H1 (cell line): ENCODE measurements around the gene IGF2BP3. TPM values are rescaled to one million over a fixed set of nuclear protein-coding genes. Genes with fewer than 3 reads are reported as not detected.

Experiments used
- CTCF ChIA-PET: fragments of 300-600 bp; sonication (Branson Sonifier 250); formaldehyde crosslinking; loops from one replicate; lab custom pipeline; 2021; ENCODE audit not compliant: partially characterized antibody; lab: Charles Lee
- POLR2A ChIA-PET: fragments of 300-600 bp; sonication (Branson Sonifier 250); formaldehyde crosslinking; loops from one replicate; lab custom pipeline; 2021; ENCODE audit warnings: inconsistent platforms; ENCODE audit not compliant: partially characterized antibody; lab: Charles Lee
- DNase-seq, 2 experiments: peaks; one replicate each; pipeline versions ENCODE4 v3.0.0 to v3.0.0-alpha.2; 2010 to 2022; ENCODE audit warnings: low spot score in 2 of 2, low read depth in 1 of 2, mixed read lengths in 1 of 2
- FAIRE-seq: peaks from 2 replicates; lab custom pipeline; 2011; peaks lifted over from hg19 to GRCh38; lab: Jason Lieb, UNC
- H2AFZ ChIP-seq: 2 replicates; pipeline ENCODE4 v1.8.1; 2012; ENCODE audit warnings: low read length, inconsistent platforms
- H2AK5ac ChIP-seq: 2 replicates; pipeline ENCODE4 v1.6.1; 2013; ENCODE audit warnings: low read depth, low read length
- H2BK120ac ChIP-seq: replicated peaks from 2 replicates; pipeline ENCODE3; 2013; ENCODE audit warnings: low read depth, low read length, inconsistent platforms
- H2BK12ac ChIP-seq: 2 replicates; pipeline ENCODE4 v1.6.1; 2013; ENCODE audit warnings: low read depth, low read length
- H2BK15ac ChIP-seq: 2 replicates; pipeline ENCODE4 v1.6.1; 2013; ENCODE audit warnings: low read length
- H2BK20ac ChIP-seq: 2 replicates; pipeline ENCODE4 v1.6.1; 2013; ENCODE audit warnings: low read length
- H2BK5ac ChIP-seq: 2 replicates; pipeline ENCODE4 v1.6.1; 2013; ENCODE audit warnings: low read depth, low read length
- H3K14ac ChIP-seq: 2 replicates; pipeline ENCODE4 v1.6.1; 2013; ENCODE audit warnings: inconsistent platforms; ENCODE audit not compliant: insufficient read length
- H3K18ac ChIP-seq: 2 replicates; pipeline ENCODE4 v1.6.1; 2013; ENCODE audit warnings: low read length; ENCODE audit errors: extremely low read depth
- H3K23ac ChIP-seq: 2 replicates; pipeline ENCODE4 v1.6.1; 2013; ENCODE audit warnings: inconsistent platforms; ENCODE audit not compliant: insufficient read length
- H3K23me2 ChIP-seq: 2 replicates; pipeline ENCODE4 v1.6.1; 2013; ENCODE audit warnings: low read depth, low read length
- H3K27ac ChIP-seq: 2 replicates; pipeline ENCODE4 v1.6.1; 2011; ENCODE audit warnings: low read depth, low read length, inconsistent platforms
- H3K27me3 ChIP-seq, 4 experiments: replicated peaks in 1 of 4; 1 replicate in 1 of 4; 2 replicates in 3 of 4; pipeline versions ENCODE4 v1.6.1 to v1.8.1; 2011 to 2013; ENCODE audit warnings: low read length in 3 of 4, mild to moderate bottlenecking in 3 of 4, inconsistent platforms in 2 of 4, mixed read lengths in 2 of 4, moderate library complexity in 1 of 4; ENCODE audit not compliant: control insufficient read depth in 3 of 4, insufficient read depth in 3 of 4; ENCODE audit errors: extremely low read depth in 1 of 4
- H3K36me3 ChIP-seq, 4 experiments: 2 replicates each; pipeline versions ENCODE4 v1.6.1 to v1.8.1; 2011 to 2013; ENCODE audit warnings: mild to moderate bottlenecking in 4 of 4, low read length in 3 of 4, moderate library complexity in 2 of 4, control low read depth in 1 of 4, inconsistent platforms in 1 of 4; ENCODE audit not compliant: insufficient read depth in 4 of 4, control insufficient read depth in 2 of 4
- H3K4ac ChIP-seq: replicated peaks from 2 replicates; pipeline ENCODE3; 2013; ENCODE audit warnings: low read length, low read depth, mixed read lengths, inconsistent platforms; ENCODE audit not compliant: insufficient read length
- H3K4me1 ChIP-seq, 4 experiments: replicated peaks in 1 of 4; 1 replicate in 1 of 4; 2 replicates in 3 of 4; pipeline versions ENCODE4 v1.6.1 to v1.8.1; 2011 to 2013; ENCODE audit warnings: low read length in 3 of 4, inconsistent platforms in 2 of 4, mixed read lengths in 1 of 4; ENCODE audit not compliant: insufficient read depth in 4 of 4, control insufficient read depth in 3 of 4
- H3K4me2 ChIP-seq, 2 experiments: 2 replicates each; pipeline versions ENCODE4 v1.6.1 to v1.8.1; 2011 to 2013; ENCODE audit warnings: low read depth in 2 of 2, low read length in 2 of 2, control low read depth in 1 of 2, inconsistent platforms in 1 of 2, mild to moderate bottlenecking in 1 of 2; ENCODE audit not compliant: insufficient read depth in 1 of 2
- H3K4me3 ChIP-seq, 4 experiments: fragments of 200-600, 300-600 bp in 1 of 4; sonication (generic), shearing (Covaris generic), sonication (Bioruptor Twin) in 1 of 4; 2 replicates each; pipeline versions ENCODE4 v1.5.1 to v1.8.1; 2011 to 2016; ENCODE audit warnings: low read length in 4 of 4, low read depth in 3 of 4, control low read depth in 2 of 4, inconsistent platforms in 2 of 4, mild to moderate bottlenecking in 2 of 4, mixed read lengths in 1 of 4, moderate library complexity in 1 of 4; ENCODE audit not compliant: insufficient read depth in 2 of 4; ENCODE audit errors: extremely low read depth in 1 of 4
- H3K56ac ChIP-seq: replicated peaks from 2 replicates; pipeline ENCODE3; 2013; ENCODE audit warnings: low read depth, mild to moderate bottlenecking, mixed read lengths, low read length, inconsistent platforms; ENCODE audit not compliant: insufficient read length
- H3K79me1 ChIP-seq: 2 replicates; pipeline ENCODE4 v1.6.1; 2013; ENCODE audit warnings: low read depth, low read length, control low read depth
- H3K79me2 ChIP-seq, 2 experiments: 2 replicates each; pipeline versions ENCODE4 v1.6.1 to v1.8.1; 2012 to 2013; ENCODE audit warnings: low read length in 2 of 2, mild to moderate bottlenecking in 2 of 2, inconsistent platforms in 1 of 2; ENCODE audit not compliant: insufficient read depth in 2 of 2, control insufficient read depth in 1 of 2
- H3K9ac ChIP-seq, 4 experiments: replicated peaks in 1 of 4; 1 replicate in 1 of 4; 2 replicates in 3 of 4; pipeline versions ENCODE4 v1.6.1 to v1.8.1; 2011 to 2013; ENCODE audit warnings: low read depth in 3 of 4, low read length in 3 of 4, control low read depth in 2 of 4, mild to moderate bottlenecking in 2 of 4, moderate library complexity in 2 of 4, inconsistent platforms in 1 of 4; ENCODE audit errors: extremely low read depth in 1 of 4
- H3K9me3 ChIP-seq, 2 experiments: 2 replicates each; pipeline versions ENCODE4 v1.6.1 to v1.8.1; 2012 to 2013; ENCODE audit warnings: mild to moderate bottlenecking in 2 of 2, moderate library complexity in 2 of 2, control low read depth in 1 of 2, inconsistent platforms in 1 of 2, low read depth in 1 of 2, low read length in 1 of 2, mixed read lengths in 1 of 2; ENCODE audit not compliant: insufficient read depth in 2 of 2
- H4K20me1 ChIP-seq, 2 experiments: replicated peaks in 1 of 2; 2 replicates each; pipeline versions ENCODE3 to v1.8.1; 2011 to 2013; ENCODE audit warnings: inconsistent platforms in 2 of 2, low read length in 2 of 2, mild to moderate bottlenecking in 1 of 2; ENCODE audit not compliant: insufficient read depth in 2 of 2, control insufficient read depth in 1 of 2
- H4K5ac ChIP-seq: 2 replicates; pipeline ENCODE4 v1.6.1; 2013; ENCODE audit warnings: low read length, low read depth, mixed read lengths, inconsistent platforms; ENCODE audit not compliant: insufficient read length
- H4K8ac ChIP-seq: 2 replicates; pipeline ENCODE4 v1.8.0; 2013; ENCODE audit warnings: mild to moderate bottlenecking, moderate library complexity, low read length, inconsistent platforms; ENCODE audit not compliant: insufficient read depth; ENCODE audit errors: extremely low read depth
- H4K91ac ChIP-seq: replicated peaks from 2 replicates; pipeline ENCODE3; 2013; ENCODE audit warnings: low read length, mixed read lengths, inconsistent platforms; ENCODE audit not compliant: insufficient read length
- BRCA1 ChIP-seq: IDR thresholded peaks from 2 replicates; pipeline ENCODE4 v1.6.1; 2012; ENCODE audit warnings: low read depth, low read length, improper control_type of control experiment
- CBX5 ChIP-seq: fragments of 300-800, 300-1000 bp; sonication (generic); IDR thresholded peaks from 2 replicates; pipeline ENCODE4 v1.7.1; 2016; ENCODE audit warnings: antibody characterized with exemption, low read length, low read depth
- EGR1 ChIP-seq: IDR thresholded peaks from 2 replicates; pipeline ENCODE4 v1.6.1; 2011; ENCODE audit warnings: low read depth, low read length, borderline replicate concordance
- HDAC6 ChIP-seq: IDR thresholded peaks from one replicate; pipeline ENCODE4 v1.7.1; 2012; ENCODE audit warnings: low read depth, mild to moderate bottlenecking, inconsistent platforms, low read length, moderate library complexity
- KDM5A ChIP-seq: fragments of 200-600 bp; IDR thresholded peaks from 2 replicates; pipeline ENCODE4 v1.7.1; 2012; ENCODE audit warnings: mild to moderate bottlenecking, low read length, inconsistent platforms, mixed read lengths
- NANOG ChIP-seq: IDR thresholded peaks from 2 replicates; pipeline ENCODE4 v1.6.1; 2011; ENCODE audit warnings: low read length, low read depth, mild to moderate bottlenecking, inconsistent platforms; ENCODE audit not compliant: insufficient read depth, poor library complexity, severe bottlenecking
- POU5F1 ChIP-seq: IDR thresholded peaks from 2 replicates; pipeline ENCODE4 v1.6.1; 2011; ENCODE audit warnings: low read depth, mild to moderate bottlenecking, low read length, moderate library complexity
- RXRA ChIP-seq: IDR thresholded peaks from 2 replicates; pipeline ENCODE4 v1.6.1; 2011; ENCODE audit warnings: low read depth, mild to moderate bottlenecking, low read length, moderate library complexity; ENCODE audit not compliant: insufficient read depth
- SIN3A ChIP-seq, 2 experiments: IDR thresholded peaks in 1 of 2; conservative IDR thresholded peaks in 1 of 2; 2 replicates each; pipeline ENCODE4 v1.6.1; 2011 to 2012; ENCODE audit warnings: low read length in 2 of 2, improper control_type of control experiment in 1 of 2, low read depth in 1 of 2, mild to moderate bottlenecking in 1 of 2
- SIRT6 ChIP-seq: IDR thresholded peaks from one replicate; pipeline ENCODE4 v1.7.1; 2012; ENCODE audit warnings: low read length, inconsistent platforms
- SP2 ChIP-seq: IDR thresholded peaks from 2 replicates; pipeline ENCODE4 v1.6.1; 2012; ENCODE audit warnings: mild to moderate bottlenecking, low read length, inconsistent platforms
- SRF ChIP-seq: IDR thresholded peaks from 2 replicates; pipeline ENCODE4 v1.6.1; 2011; ENCODE audit warnings: mild to moderate bottlenecking, low read depth, low read length, moderate library complexity
- SUZ12 ChIP-seq: fragments of 200-600 bp; sonication (generic); IDR thresholded peaks from 2 replicates; pipeline ENCODE4 v1.6.1; 2012; ENCODE audit warnings: mild to moderate bottlenecking, inconsistent platforms, low read length, moderate library complexity, mixed read lengths
- TAF7 ChIP-seq: optimal IDR thresholded peaks from 2 replicates; pipeline ENCODE3; 2011; ENCODE audit warnings: low read depth, mild to moderate bottlenecking, inconsistent platforms, low read length, moderate library complexity, borderline replicate concordance
- TCF12 ChIP-seq: IDR thresholded peaks from 2 replicates; pipeline ENCODE4 v1.6.1; 2011; ENCODE audit warnings: low read depth, mild to moderate bottlenecking, low read length
- ZNF274 ChIP-seq: IDR thresholded peaks from 2 replicates; pipeline ENCODE4 v1.7.0; 2012; ENCODE audit warnings: low read length, borderline replicate concordance; ENCODE audit errors: extremely low read depth
- polyA plus RNA-seq, 7 experiments: library from polyadenylated mRNA; depleted of rRNA in 3 of 7; stranded (reverse) in 5 of 7; unstranded in 2 of 7; fragments of >200 nt in 5 of 7; fragments of 200-250 nt in 2 of 7; gene quantifications; 1 replicate in 5 of 7; 2 replicates in 1 of 7; 4 replicates in 1 of 7; pipeline versions ENCODE4 v1.2.1 to v1.2.3, GENCODE V29; 2011 to 2013; ENCODE audit warnings: missing spikeins in 2 of 7, mixed read lengths in 2 of 7
- total RNA-seq: library from RNA; stranded (reverse); fragmentation: NEBNext Ultra II Directional; extraction: Animal tissue kit (Norgen Biotek cat#: 25700); gene quantifications from 2 replicates; pipeline ENCODE4 v1.2.1, GENCODE V29; 2021

Gene IGF2BP3
- total and polyA plus RNA-seq, 2 of the 8 experiments (the other 6 are each of a cell fraction or from before 2014, with no cell fraction given) = 66.3 to 193 TPM

DNA sequence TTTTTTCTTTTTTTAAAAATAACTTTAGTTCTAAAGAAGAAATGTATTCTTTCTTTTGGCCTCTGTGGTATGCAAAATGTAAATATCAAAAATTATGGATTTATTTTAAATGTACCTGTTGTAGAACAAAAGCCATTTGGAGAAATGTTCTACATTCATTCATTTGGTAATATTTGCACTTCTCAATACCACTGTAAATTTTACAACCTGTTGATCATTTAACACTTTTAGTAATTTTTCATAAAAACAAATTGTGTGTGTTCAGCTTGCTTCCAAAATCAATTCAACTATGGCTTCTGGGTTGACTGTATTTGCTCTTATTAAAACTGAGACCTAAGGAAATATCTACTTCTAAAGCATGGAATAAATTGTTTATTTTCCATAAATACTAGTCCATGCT is 2.3 kb upstream of the IGF2BP3 start:
- Histone ChIP-seq H2BK20ac (no peak overlapping the region), H3K23ac (no peak overlapping the region), H3K9ac (no peak overlapping the region), H3K56ac (no peak overlapping the region), H3K23me2 (peaks cover 13% of the 10 kb centered on the region; the same call in 1 of the 2 replicates), H2BK5ac (no peak overlapping the region), H4K5ac (peak overlapping the region; percentile 47), H2AK5ac (no peak overlapping the region), H4K20me1 (peaks cover 4 to 10% of the 10 kb centered on the region in 2 experiments), H3K27ac (no peak overlapping the region), H3K4me1 (peaks cover 0 to 4% (median 4%) of the 10 kb centered on the region in 4 experiments; a peak in 2 of 7 replicates), H2BK12ac (no peak overlapping the region), H3K36me3 (peaks cover 0 to 3% (median 0%) of the 10 kb centered on the region in 4 experiments; a peak in 1 of 8 replicates), H3K18ac (no peak overlapping the region), H3K4me3 (peak overlapping the region; percentile 73 to 95 (median 80); a peak in 7 of 8 replicates), H2BK15ac (no peak overlapping the region), H3K4ac (no peak overlapping the region), H4K91ac (no peak overlapping the region), H3K14ac (no peak overlapping the region), H2BK120ac (no peak overlapping the region), H2AFZ (no peak overlapping the region), H3K79me1 (no peaks in the 10 kb centered on the region), H3K4me2 (peak overlapping the region; percentile 90 to 93), H3K9me3 (no peaks in the 10 kb centered on the region), H3K27me3 (no peaks in the 10 kb centered on the region), H3K79me2 (peaks cover 23 to 76% of the 10 kb centered on the region in 2 experiments), H4K8ac (no peak overlapping the region)
- POLR2A ChIA-PET = interaction anchor here (0.7 to 3.6 kb wide), 17 partner anchors 11 to 356 kb away, joined by 3 to 68 read pairs (median 5); partner anchors contain the start of gene TRA2A
- CTCF ChIA-PET = interaction anchor here (0.6 to 1.8 kb wide), 5 partner anchors 9 to 115 kb away, joined by 3 to 9 read pairs (median 5); no protein-coding TSS in a partner anchor
- TF ChIP-seq TCF12 = no peak
- TF ChIP-seq SIN3A (conservative IDR thresholded peaks at IDR 0.05 in 1 of 2, IDR thresholded peaks at IDR 0.05 in 1 of 2; ENCODE audit: low read depth in 1 of 2, low read length in 2 of 2) = no peak
- no peak for TF ChIP-seq EGR1
- TF ChIP-seq CBX5 = no peak
- no peak for TF ChIP-seq SRF
- no peak for TF ChIP-seq HDAC6
- TF ChIP-seq TAF7 = no peak
- TF ChIP-seq SIRT6 = no peak
- no peak for TF ChIP-seq ZNF274
- no peak for TF ChIP-seq SUZ12
- TF ChIP-seq RXRA = no peak
- no peak for TF ChIP-seq NANOG
- TF ChIP-seq POU5F1 = no peak
- TF ChIP-seq SP2 = no peak
- TF ChIP-seq KDM5A = no peak
- no peak for TF ChIP-seq BRCA1
- FAIRE-seq (no peak), DNase-seq (no peak)
